ENCODE measurements around the gene MRPL20. TPM values are rescaled to one million over a fixed set of nuclear protein-coding genes. Genes with fewer than 3 reads are reported as not detected.
"Not testable (repeated sequence)": the region's sequence is repeated elsewhere in the genome, so short reads cannot be mapped to it uniquely, and the experiment has no call there.

Gene MRPL20
- total RNA-seq (100 to 1,000 TPM in 1 of 2 donors, 10 to 100 TPM in 1; 56.9 to 117 TPM), polyA plus RNA-seq (ENCODE audit: insufficient read length in 2 of 2) (100 to 1,000 TPM; 108 to 119 TPM)
- long read RNA-seq, donor 1, transcript MRPL20-201 (4 exons, 721 nt), result major isoform, 74 of 95 reads
- long read RNA-seq, donor 1, partial matches to known transcripts, result 12 of 95 reads
- long read RNA-seq, donor 1, other reads (novel, unspliced or antisense), result 7 of 95 reads
- long read RNA-seq, donor 2, transcript MRPL20-201 (4 exons, 721 nt), result major isoform, 31 of 32 reads
- long read RNA-seq, donor 2, partial matches to known transcripts, result 0 of 32 reads
- long read RNA-seq, donor 2, other reads (novel, unspliced or antisense), result 0 of 32 reads
- long read RNA-seq, donor 3, transcript MRPL20-201 (4 exons, 721 nt), result major isoform, 40 of 47 reads
- long read RNA-seq, donor 3, partial matches to known transcripts, result 6 of 47 reads
- long read RNA-seq, donor 3, other reads (novel, unspliced or antisense), result 0 of 47 reads
- long read RNA-seq, donor 4, transcript MRPL20-201 (4 exons, 721 nt), result major isoform, 92 of 121 reads
- long read RNA-seq, donor 4, partial matches to known transcripts, result 28 of 121 reads
- long read RNA-seq, donor 4, other reads (novel, unspliced or antisense), result 0 of 121 reads

DNA sequence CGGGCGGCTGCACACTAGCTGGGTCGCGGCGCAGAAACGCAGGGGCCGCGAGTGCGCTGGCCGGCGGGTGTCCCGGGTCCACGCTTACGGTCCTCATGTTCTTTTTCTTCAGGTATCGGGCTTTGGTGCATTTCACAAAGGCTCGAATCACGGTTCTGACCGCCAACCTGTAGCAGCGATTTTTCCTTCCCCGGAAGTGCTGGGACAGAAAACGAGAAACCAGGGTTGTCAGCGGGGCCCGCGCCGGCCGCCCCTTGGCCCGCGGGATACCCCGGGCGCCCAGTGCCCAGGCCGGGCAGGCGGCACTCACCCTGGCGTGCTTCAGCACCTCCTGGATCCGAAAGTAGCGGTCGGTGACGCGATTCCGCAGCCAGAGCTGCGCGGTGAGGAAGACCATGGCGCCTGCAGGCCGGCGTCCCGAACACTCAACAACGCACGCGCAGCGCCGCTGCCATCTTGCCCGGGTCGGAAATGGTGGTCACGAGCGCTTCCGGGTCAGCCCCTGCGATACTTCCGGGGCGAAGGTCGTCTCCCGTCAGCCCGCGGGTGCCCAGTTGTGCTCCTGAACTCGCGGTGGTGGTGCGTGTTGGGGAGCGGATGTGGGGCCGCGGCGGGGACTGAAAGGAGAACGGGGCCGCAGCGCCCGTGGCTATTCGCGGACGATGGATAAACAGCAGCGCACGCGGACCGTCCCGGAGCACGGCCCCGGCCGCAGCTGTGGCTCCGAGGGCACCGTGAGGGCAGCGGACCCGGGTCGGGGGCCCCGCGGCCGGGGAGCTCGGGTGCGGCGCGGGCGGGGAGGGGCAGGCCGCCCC, at the start of gene MRPL20:
Gene MRPL20 (minus strand): TSS at position 473 of the 815 bp plus-strand sequence. CDS start 76 bp downstream, at position 397.
- Histone ChIP-seq H3K4me3 (ENCODE audit: low read depth, low read length) (peak within 1 kb of the TSS; percentile 72), H3K27me3 (ENCODE audit: control insufficient read depth, insufficient read depth, low read length) (no peaks in the 10 kb centered on the region), H3K4me1 (ENCODE audit: control insufficient read depth, insufficient read depth, low read length) (peaks cover 36% of the 10 kb centered on the region), H3K9me3 (ENCODE audit: control insufficient read depth, insufficient read depth, low read length) (no peaks in the 10 kb centered on the region), H3K36me3 (ENCODE audit: control insufficient read depth, insufficient read depth, low read length) (peaks cover 52% of the 10 kb centered on the region), H3K27ac (ENCODE audit: low read depth, low read length) (peak within 1 kb of the TSS; percentile 57)
- under 1% methylated on average over 98 of the region's 98 CpGs for WGBS (ENCODE audit: insufficient coverage)
- peak; percentile 81 to 98 (median 90) for DNase-seq (ENCODE audit: low read depth in 4 of 6, low spot score in 6 of 6)

DNA sequence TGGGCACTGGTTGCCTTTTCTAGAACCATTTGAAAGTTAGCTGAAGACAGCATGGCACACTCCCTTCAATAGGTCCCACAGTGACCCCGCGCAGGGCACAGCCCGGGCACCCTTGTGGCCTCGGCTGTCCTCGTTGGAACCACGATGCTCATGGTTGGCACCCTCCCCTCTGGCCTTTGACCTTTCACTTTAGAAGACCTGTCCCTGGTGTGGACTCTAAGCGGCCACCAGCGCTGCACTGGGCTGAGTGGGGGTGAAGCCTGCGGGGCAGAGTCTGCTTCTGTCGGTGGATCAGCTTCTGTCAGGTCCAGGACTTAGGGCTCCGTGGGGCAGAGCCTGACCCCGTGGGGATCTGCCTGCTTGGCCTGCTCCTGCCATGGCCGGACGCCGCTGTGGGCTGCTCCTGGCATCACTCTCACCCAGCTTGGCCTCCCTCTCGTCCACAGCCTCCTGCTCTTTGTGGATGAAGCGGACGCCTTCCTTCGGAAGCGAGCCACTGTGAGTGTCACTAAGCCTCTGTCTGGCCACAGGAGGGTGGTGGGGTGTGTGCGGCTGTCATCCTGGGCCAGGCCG, 49.7 kb upstream of the MRPL20 start:
- not testable (repeated sequence) for H3K4me1 ChIP-seq (ENCODE audit: control insufficient read depth, insufficient read depth, low read length); DNase-seq (ENCODE audit: low read depth in 4 of 6, low spot score in 6 of 6); H3K9me3 ChIP-seq (ENCODE audit: control insufficient read depth, insufficient read depth, low read length); H3K27me3 ChIP-seq (ENCODE audit: control insufficient read depth, insufficient read depth, low read length); H3K4me3 ChIP-seq (ENCODE audit: low read depth, low read length); H3K27ac ChIP-seq (ENCODE audit: low read depth, low read length); H3K36me3 ChIP-seq (ENCODE audit: control insufficient read depth, insufficient read depth, low read length)
- 85% methylated on average over 17 of the region's 22 CpGs for WGBS (ENCODE audit: insufficient coverage)

DNA sequence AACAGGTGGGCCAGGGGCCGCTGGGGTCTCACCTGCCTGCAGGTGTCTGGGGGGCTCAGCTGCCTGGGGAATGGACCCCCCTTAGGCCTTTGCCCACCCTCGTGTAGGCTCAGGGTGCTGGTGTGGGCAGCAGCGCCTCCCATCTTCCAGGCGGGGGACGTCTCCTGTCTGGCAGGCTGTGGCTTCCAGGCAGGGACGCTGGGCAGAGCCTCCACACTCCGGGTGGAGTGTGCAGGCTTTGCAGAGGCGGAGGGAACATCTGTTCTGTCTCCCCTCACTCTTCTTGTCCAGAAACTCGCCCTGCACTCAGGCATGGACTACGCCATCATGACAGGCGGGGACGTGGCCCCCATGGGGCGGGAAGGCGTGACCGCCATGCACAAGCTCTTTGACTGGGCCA, 48.8 kb upstream of the MRPL20 start:
- H3K4me1 ChIP-seq (ENCODE audit: control insufficient read depth, insufficient read depth, low read length); H3K27me3 ChIP-seq (ENCODE audit: control insufficient read depth, insufficient read depth, low read length); H3K36me3 ChIP-seq (ENCODE audit: control insufficient read depth, insufficient read depth, low read length); H3K27ac ChIP-seq (ENCODE audit: low read depth, low read length); H3K9me3 ChIP-seq (ENCODE audit: control insufficient read depth, insufficient read depth, low read length); H3K4me3 ChIP-seq (ENCODE audit: low read depth, low read length); DNase-seq (ENCODE audit: low read depth in 4 of 6, low spot score in 6 of 6): not testable (repeated sequence)
- WGBS (ENCODE audit: insufficient coverage), result no CpG with 5 or more reads among the region's 15 CpGs

DNA sequence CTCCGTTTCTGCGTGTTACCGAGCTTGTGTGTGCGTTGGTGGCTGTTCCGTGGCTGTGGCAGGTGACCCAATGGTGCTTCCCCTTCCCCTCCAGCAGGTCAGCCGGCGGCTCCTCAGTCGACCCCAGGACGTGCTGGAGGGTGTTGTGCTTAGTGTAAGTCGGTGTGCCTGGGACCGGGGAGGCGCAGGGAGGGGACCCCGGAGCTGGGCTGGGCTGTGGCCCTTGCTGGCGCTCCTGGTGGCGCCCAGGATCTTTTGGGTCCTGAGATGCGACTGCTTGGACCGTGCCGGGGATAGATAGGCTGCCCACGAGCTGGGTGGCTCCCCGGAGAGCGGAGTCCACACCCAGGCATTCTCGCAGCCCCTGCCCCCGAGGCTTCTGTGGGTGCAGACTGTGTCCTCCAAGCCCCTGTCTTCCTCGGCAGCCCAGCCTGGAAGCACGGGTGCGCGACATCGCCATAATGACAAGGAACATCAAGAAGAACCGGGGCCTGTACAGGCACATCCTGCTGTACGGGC, 48.3 kb upstream of the MRPL20 start:
- Histone ChIP-seq H3K27ac (ENCODE audit: low read depth, low read length) (no peak overlapping the region), H3K4me3 (ENCODE audit: low read depth, low read length) (no peak overlapping the region), H3K36me3 (ENCODE audit: control insufficient read depth, insufficient read depth, low read length) (no peaks in the 10 kb centered on the region), H3K4me1 (ENCODE audit: control insufficient read depth, insufficient read depth, low read length) (no peaks in the 10 kb centered on the region), H3K27me3 (ENCODE audit: control insufficient read depth, insufficient read depth, low read length) (no peaks in the 10 kb centered on the region), H3K9me3 (ENCODE audit: control insufficient read depth, insufficient read depth, low read length) (no peaks in the 10 kb centered on the region)
- 88% methylated on average over 22 of the region's 30 CpGs for WGBS (ENCODE audit: insufficient coverage)
- DNase-seq (ENCODE audit: low read depth in 4 of 6, low spot score in 6 of 6), result no peak

DNA sequence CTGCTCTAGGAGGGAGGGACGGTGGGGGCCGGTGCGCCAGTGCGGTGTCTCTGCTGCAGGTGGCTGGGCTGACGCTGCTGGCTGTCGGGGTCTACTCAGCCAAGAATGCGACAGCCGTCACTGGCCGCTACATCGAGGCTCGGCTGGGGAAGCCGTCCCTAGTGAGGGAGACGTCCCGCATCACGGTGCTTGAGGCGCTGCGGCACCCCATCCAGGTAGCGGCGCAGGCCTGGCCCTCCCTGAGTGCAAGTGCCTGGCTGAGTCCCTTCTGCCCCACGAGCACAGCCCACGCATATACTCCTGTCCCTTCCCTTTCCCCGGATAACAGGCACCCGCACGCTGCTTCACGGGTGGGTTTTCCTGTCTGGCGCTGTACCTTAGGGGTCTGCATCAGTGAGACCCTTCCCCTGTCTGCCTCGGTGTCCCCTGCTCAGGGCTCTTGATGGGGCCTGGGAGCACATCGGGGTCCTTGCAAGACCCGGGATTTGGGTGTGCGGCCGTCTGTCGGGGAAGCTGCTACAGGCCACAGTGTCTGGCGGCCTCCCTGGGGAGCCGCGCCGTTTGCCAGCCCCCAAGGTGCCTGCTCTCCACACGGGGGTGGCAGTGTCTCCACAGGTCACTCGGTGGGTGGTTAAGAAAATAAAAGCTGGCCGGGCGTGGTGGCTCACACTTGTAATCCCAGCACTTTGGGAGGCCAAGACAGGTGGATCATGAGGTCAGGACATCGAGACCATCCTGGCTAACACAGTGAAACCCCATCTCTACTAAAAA, 47.4 kb upstream of the MRPL20 start:
- H3K36me3 ChIP-seq (ENCODE audit: control insufficient read depth, insufficient read depth, low read length); H3K4me1 ChIP-seq (ENCODE audit: control insufficient read depth, insufficient read depth, low read length); H3K9me3 ChIP-seq (ENCODE audit: control insufficient read depth, insufficient read depth, low read length); H3K27ac ChIP-seq (ENCODE audit: low read depth, low read length); DNase-seq (ENCODE audit: low read depth in 4 of 6, low spot score in 6 of 6); H3K4me3 ChIP-seq (ENCODE audit: low read depth, low read length); H3K27me3 ChIP-seq (ENCODE audit: control insufficient read depth, insufficient read depth, low read length): not testable (repeated sequence)
- WGBS (ENCODE audit: insufficient coverage), result 75% methylated on average over 25 of the region's 41 CpGs

DNA sequence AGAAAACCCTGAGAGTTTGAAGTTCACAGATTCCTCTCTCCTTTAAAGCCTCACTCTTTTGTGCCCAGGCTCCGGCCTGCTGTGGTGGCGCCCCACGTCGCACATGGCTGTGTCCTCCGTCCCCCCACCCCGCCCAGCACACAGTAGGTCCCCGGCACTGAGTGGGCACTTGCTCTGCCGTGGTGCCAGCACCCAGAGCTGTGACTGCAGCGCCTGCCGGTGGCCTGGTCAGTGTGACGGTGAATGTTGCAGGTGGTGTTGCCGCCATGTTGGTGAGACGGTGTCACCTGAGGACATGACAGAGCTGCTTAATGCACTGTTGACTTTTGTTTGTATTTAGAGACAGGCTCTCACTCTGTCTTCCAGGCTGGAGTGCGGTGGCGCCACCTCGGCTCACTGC, 45.8 kb upstream of the MRPL20 start:
- Histone ChIP-seq H3K4me3 (ENCODE audit: low read depth, low read length) (no peak overlapping the region), H3K4me1 (ENCODE audit: control insufficient read depth, insufficient read depth, low read length) (no peaks in the 10 kb centered on the region), H3K27me3 (ENCODE audit: control insufficient read depth, insufficient read depth, low read length) (no peaks in the 10 kb centered on the region), H3K36me3 (ENCODE audit: control insufficient read depth, insufficient read depth, low read length) (no peaks in the 10 kb centered on the region), H3K9me3 (ENCODE audit: control insufficient read depth, insufficient read depth, low read length) (no peaks in the 10 kb centered on the region), H3K27ac (ENCODE audit: low read depth, low read length) (no peak overlapping the region)
- DNase-seq (ENCODE audit: low read depth in 4 of 6, low spot score in 6 of 6), result no peak
- WGBS (ENCODE audit: insufficient coverage), result 91% methylated on average over 16 of the region's 16 CpGs

DNA sequence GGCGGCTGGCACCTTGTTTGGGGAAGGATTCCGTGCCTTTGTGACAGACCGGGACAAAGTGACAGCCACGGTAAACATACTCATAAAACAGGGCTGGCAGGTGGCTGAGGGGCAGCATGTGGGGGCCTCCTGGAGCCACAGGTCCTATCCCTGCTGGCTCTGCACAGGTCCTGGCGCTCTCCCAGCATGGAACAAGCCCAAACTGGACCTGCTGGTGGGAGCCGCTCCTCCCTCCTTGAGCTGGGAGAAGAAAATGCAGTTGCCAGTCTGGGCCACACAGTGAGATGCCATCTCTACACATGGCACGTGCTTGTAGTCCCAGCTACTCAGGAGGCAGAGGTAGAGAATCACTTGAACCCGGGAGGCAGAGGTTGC, 45.3 kb upstream of the MRPL20 start:
- 74% methylated on average over 4 of the region's 8 CpGs for WGBS (ENCODE audit: insufficient coverage)
- H3K4me3 ChIP-seq (ENCODE audit: low read depth, low read length); H3K9me3 ChIP-seq (ENCODE audit: control insufficient read depth, insufficient read depth, low read length); DNase-seq (ENCODE audit: low read depth in 4 of 6, low spot score in 6 of 6); H3K27ac ChIP-seq (ENCODE audit: low read depth, low read length); H3K4me1 ChIP-seq (ENCODE audit: control insufficient read depth, insufficient read depth, low read length); H3K36me3 ChIP-seq (ENCODE audit: control insufficient read depth, insufficient read depth, low read length); H3K27me3 ChIP-seq (ENCODE audit: control insufficient read depth, insufficient read depth, low read length): not testable (repeated sequence)

DNA sequence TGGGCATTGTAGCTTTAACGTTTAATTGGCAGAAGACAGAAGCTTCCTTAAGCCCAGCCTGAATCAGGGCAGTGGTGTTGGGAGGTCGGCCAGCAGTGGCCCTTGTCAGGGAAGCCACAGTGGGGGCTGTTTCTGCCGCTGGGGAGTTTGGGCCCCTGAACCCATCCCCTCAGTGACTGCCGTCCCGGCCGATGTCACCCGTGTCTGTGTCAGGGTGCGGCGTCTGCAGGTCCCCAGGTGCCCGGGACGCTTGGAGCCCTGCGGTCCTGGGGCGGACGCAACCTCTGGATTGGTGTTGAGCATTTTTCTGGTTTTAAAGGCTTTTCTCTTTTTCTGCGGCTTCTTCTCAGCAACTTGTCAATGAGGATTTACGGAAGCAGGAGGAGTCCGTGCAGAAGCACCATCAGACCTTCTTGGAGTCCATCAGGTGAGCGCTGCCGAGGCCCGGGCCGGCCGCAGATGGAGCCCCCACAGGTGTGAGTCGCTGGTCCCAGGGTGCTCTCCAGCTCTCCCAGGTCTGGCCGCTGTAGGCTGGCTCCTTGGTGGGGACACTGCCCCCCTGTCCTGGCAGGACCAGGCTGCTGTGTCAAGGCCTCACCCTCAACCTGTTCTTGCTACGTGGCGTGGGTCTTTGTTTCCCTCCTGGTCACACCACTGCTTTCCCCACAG, 44.7 kb upstream of the MRPL20 start:
- H3K27ac ChIP-seq (ENCODE audit: low read depth, low read length), result no peak overlapping the region
- 84% methylated on average over 25 of the region's 26 CpGs for WGBS (ENCODE audit: insufficient coverage)
- no peak overlapping the region for H3K4me3 ChIP-seq (ENCODE audit: low read depth, low read length)
- no peak for DNase-seq (ENCODE audit: low read depth in 4 of 6, low spot score in 6 of 6)
- no peaks in the 10 kb centered on the region for H3K4me1 ChIP-seq (ENCODE audit: control insufficient read depth, insufficient read depth, low read length)
- no peaks in the 10 kb centered on the region for H3K36me3 ChIP-seq (ENCODE audit: control insufficient read depth, insufficient read depth, low read length)
- H3K9me3 ChIP-seq (ENCODE audit: control insufficient read depth, insufficient read depth, low read length), result no peaks in the 10 kb centered on the region
- no peaks in the 10 kb centered on the region for H3K27me3 ChIP-seq (ENCODE audit: control insufficient read depth, insufficient read depth, low read length)
